Common myeloid progenitor, CD34-positive (primary cell): Measurements from ENCODE around the gene HOXD8.

Source experiments
- CTCF ChIA-PET: fragments of 350-600 bp; sonication (Branson Sonifier 250); formaldehyde crosslinking; loops from one replicate; lab custom pipeline; 2021; ENCODE audit warnings: antibody characterized with exemption; lab: Charles Lee
- POLR2A ChIA-PET: fragments of 350-600 bp; sonication (Branson Sonifier 250); formaldehyde crosslinking; loops from one replicate; lab custom pipeline; 2021; ENCODE audit warnings: antibody characterized with exemption; lab: Charles Lee
- DNase-seq, 3 donors: peaks; one replicate each; pipeline versions ENCODE4 v3.0.0 to v3.0.0-alpha.2; 2013
- H3K27ac ChIP-seq, 2 experiments: 1 replicate in 1 of 2; 2 replicates in 1 of 2; pipeline ENCODE4 v1.7.0; 2013; ENCODE audit warnings: inconsistent platforms in 2 of 2, low read length in 2 of 2, mild to moderate bottlenecking in 2 of 2, low read depth in 1 of 2, moderate library complexity in 1 of 2; ENCODE audit not compliant: severe bottlenecking in 2 of 2, insufficient read depth in 1 of 2, poor library complexity in 1 of 2
- H3K27me3 ChIP-seq, 5 experiments: replicated peaks in 2 of 5; 1 replicate in 3 of 5; 2 replicates in 2 of 5; pipeline versions ENCODE4 v1.6.1 to v1.7.0; 2013; ENCODE audit warnings: low read length in 4 of 5, mild to moderate bottlenecking in 2 of 5, moderate library complexity in 2 of 5, inconsistent platforms in 1 of 5; ENCODE audit not compliant: insufficient read depth in 5 of 5, control insufficient read depth in 4 of 5
- H3K36me3 ChIP-seq, 4 experiments: 1 replicate in 2 of 4; 2 replicates in 2 of 4; pipeline versions ENCODE4 v1.6.1 to v1.7.0; 2013; ENCODE audit warnings: low read length in 3 of 4, control low read depth in 1 of 4, mild to moderate bottlenecking in 1 of 4; ENCODE audit not compliant: control insufficient read depth in 4 of 4, insufficient read depth in 4 of 4
- H3K4me1 ChIP-seq, 4 experiments: 1 replicate in 3 of 4; 2 replicates in 1 of 4; pipeline versions ENCODE4 v1.6.1 to v1.7.1; 2013; ENCODE audit warnings: low read length in 3 of 4, mild to moderate bottlenecking in 3 of 4, control low read depth in 1 of 4, inconsistent platforms in 1 of 4, moderate library complexity in 1 of 4; ENCODE audit not compliant: control insufficient read depth in 4 of 4, insufficient read depth in 4 of 4; ENCODE audit errors: control extremely low read depth in 1 of 4
- H3K4me3 ChIP-seq, 7 experiments: 1 replicate in 4 of 7; 2 replicates in 3 of 7; pipeline versions ENCODE4 v1.5.1 to v1.7.0; 2013; ENCODE audit warnings: mild to moderate bottlenecking in 7 of 7, low read length in 6 of 7, moderate library complexity in 6 of 7, inconsistent platforms in 2 of 7, low read depth in 2 of 7, control low read depth in 1 of 7; ENCODE audit not compliant: insufficient read depth in 4 of 7, control insufficient read depth in 1 of 7; ENCODE audit errors: extremely low read depth in 1 of 7
- H3K9me3 ChIP-seq, 5 experiments: 1 replicate in 4 of 5; 2 replicates in 1 of 5; pipeline versions ENCODE4 v1.6.1 to v1.7.1; 2013; ENCODE audit warnings: low read length in 4 of 5, mild to moderate bottlenecking in 2 of 5, inconsistent platforms in 1 of 5, low read depth in 1 of 5, moderate library complexity in 1 of 5; ENCODE audit not compliant: control insufficient read depth in 4 of 5, insufficient read depth in 2 of 5; ENCODE audit errors: control extremely low read depth in 1 of 5
- WGBS: methylation state at CpG from one replicate; pipeline ENCODE4 v1.1.5; 2013; ENCODE audit not compliant: insufficient coverage; 5-methylcytosine and 5-hydroxymethylcytosine counted together

Gene HOXD8

GRCh38 chr2:176103742-176104315, 25.7 kb upstream of the HOXD8 start:
- 11% methylated on average over 6 of the region's 17 CpGs for WGBS
- ChIA-PET POLR2A (no interaction called here), CTCF (interaction anchor here (0.5 to 3.6 kb wide), 9 partner anchors 8 to 567 kb away, joined by 3 to 16 read pairs (median 5); no protein-coding TSS in a partner anchor)
- H3K36me3 ChIP-seq = no peaks in the 10 kb centered on the region
- peaks cover 0 to 3% (median 0%) of the 10 kb centered on the region in 5 experiments for H3K9me3 ChIP-seq
- no peak for DNase-seq
- H3K4me3 ChIP-seq = no peak overlapping the region
- no peak overlapping the region for H3K27ac ChIP-seq
- peaks cover 0 to 11% (median 8%) of the 10 kb centered on the region in 4 experiments for H3K4me1 ChIP-seq
- H3K27me3 ChIP-seq = peaks cover 24 to 99% (median 61%) of the 10 kb centered on the region in 5 experiments

DNA sequence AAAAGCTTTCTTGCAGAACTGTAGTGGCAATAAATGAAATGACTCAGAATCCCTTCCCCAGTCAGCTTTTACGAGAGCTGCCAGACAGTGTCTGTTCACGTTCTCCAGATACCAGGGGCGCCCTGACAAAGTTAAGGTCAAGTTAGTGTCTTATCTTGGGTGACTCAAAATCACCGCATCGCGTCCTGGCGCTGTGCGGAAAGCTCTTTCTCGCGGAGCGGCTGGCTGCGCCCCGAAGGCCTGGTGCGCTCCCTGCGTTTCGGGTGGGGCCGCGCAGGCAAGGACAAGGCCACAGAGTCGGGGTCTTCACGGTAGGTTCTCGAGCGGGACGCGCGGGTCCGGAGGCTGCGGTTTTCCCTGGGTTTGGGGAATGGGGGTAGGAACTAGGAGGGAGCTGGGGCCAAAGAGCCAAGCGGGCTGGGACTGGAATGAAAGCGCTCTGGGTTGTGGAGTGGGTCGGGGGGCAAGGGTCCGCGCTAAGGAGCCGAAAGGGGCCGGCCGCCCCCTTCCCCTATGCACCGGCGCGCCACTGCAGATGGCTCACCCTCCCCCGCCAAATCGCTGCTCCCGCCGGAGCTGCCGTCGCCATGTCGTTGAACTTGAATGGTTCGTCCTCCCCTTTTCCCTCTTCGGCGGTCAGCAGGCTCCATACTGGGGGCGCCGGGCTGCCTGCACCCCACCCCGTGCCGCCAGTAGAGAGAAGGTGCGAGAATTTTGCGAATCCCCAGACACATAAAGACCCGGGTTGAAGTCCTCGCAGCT, 25.0 kb upstream of the HOXD8 start:
- no peak overlapping the region for H3K27ac ChIP-seq
- peaks cover 0 to 11% (median 8%) of the 10 kb centered on the region in 4 experiments for H3K4me1 ChIP-seq
- no peak for DNase-seq
- H3K9me3 ChIP-seq = peaks cover 0 to 3% (median 0%) of the 10 kb centered on the region in 5 experiments
- POLR2A ChIA-PET = interaction anchor here (0.7 kb wide), 1 partner anchor 36 kb away, joined by 3 read pairs; no protein-coding TSS in a partner anchor
- CTCF ChIA-PET = interaction anchor here (0.5 to 3.6 kb wide), 9 partner anchors 9 to 567 kb away, joined by 3 to 16 read pairs (median 5); no protein-coding TSS in a partner anchor
- H3K27me3 ChIP-seq = peaks cover 27 to 99% (median 62%) of the 10 kb centered on the region in 5 experiments
- no peak overlapping the region for H3K4me3 ChIP-seq
- 6% methylated on average over 56 of the region's 56 CpGs for WGBS
- H3K36me3 ChIP-seq = no peaks in the 10 kb centered on the region

- H3K36me3 ChIP-seq = no peaks in the 10 kb centered on the region
- no peak overlapping the region for H3K4me3 ChIP-seq
- peaks cover 0 to 10% (median 8%) of the 10 kb centered on the region in 4 experiments for H3K4me1 ChIP-seq
- H3K27ac ChIP-seq = no peak overlapping the region
- WGBS = 12% methylated on average over 24 of the region's 25 CpGs
- H3K9me3 ChIP-seq = peaks cover 0 to 3% (median 0%) of the 10 kb centered on the region in 5 experiments
- no peak for DNase-seq
- POLR2A ChIA-PET = interaction anchor here (0.7 kb wide), 1 partner anchor 35 kb away, joined by 3 read pairs; no protein-coding TSS in a partner anchor
- H3K27me3 ChIP-seq = peaks cover 34 to 99% (median 66%) of the 10 kb centered on the region in 5 experiments
- CTCF ChIA-PET = interaction anchor here (1.2 to 3.6 kb wide), 7 partner anchors 8 to 532 kb away, joined by 3 to 16 read pairs (median 6); no protein-coding TSS in a partner anchor
Observed at GRCh38 chr2:176105078-176105729, 24.3 kb upstream of the HOXD8 start.

GRCh38 chr2:176105730-176106580, 23.6 kb upstream of the HOXD8 start:
- DNase-seq = no peak
- Histone ChIP-seq H3K27me3 (peaks cover 40 to 99% (median 63%) of the 10 kb centered on the region in 5 experiments), H3K27ac (no peak overlapping the region), H3K4me3 (no peak overlapping the region), H3K9me3 (peaks cover 0 to 2% (median 0%) of the 10 kb centered on the region in 5 experiments), H3K4me1 (peaks cover 0 to 10% (median 8%) of the 10 kb centered on the region in 4 experiments), H3K36me3 (no peaks in the 10 kb centered on the region)
- under 1% methylated on average over 14 of the region's 25 CpGs for WGBS
- ChIA-PET POLR2A (no interaction called here), CTCF (interaction anchor here (0.7 to 3.6 kb wide), 6 partner anchors 8 to 741 kb away, joined by 3 to 14 read pairs (median 4); no protein-coding TSS in a partner anchor)

GRCh38 chr2:176106581-176107539, 22.6 kb upstream of the HOXD8 start, which contains the start of gene HOXD11:
HOXD11 (plus strand) TSS chr2:176107280; CDS start chr2:176107356, 76 bp downstream.
- Histone ChIP-seq H3K4me1 (peaks cover 0 to 10% (median 8%) of the 10 kb centered on the region in 4 experiments), H3K4me3 (peak within 1 kb of the TSS in 4 of 7 experiments; percentile 0 to 42 (median 8)), H3K27ac (no peak within 1 kb of the TSS), H3K36me3 (no peaks in the 10 kb centered on the region), H3K9me3 (no peaks in the 10 kb centered on the region), H3K27me3 (peaks cover 34 to 99% (median 57%) of the 10 kb centered on the region in 5 experiments)
- ChIA-PET CTCF (interaction anchor here (0.7 to 1.4 kb wide), 4 partner anchors 9 to 741 kb away, joined by 3 to 4 read pairs (median 3); no protein-coding TSS in a partner anchor), POLR2A (no interaction called here)
- DNase-seq = peak in 1 of 3 donors; percentile 46
- WGBS = 1% methylated on average over 66 of the region's 85 CpGs
